Loucy (cell line): ENCODE data around the gene CDH15.
"Not testable (repeated sequence)": the region's sequence is repeated elsewhere in the genome, so short reads cannot be mapped to it uniquely, and the experiment has no call there.

ENCODE experiments used
- CTCF ChIP-seq: fragments of 200-600 bp; sonication (generic); conservative IDR thresholded peaks from 2 replicates; pipeline ENCODE4 v1.5.1; 2014; ENCODE audit warnings: mild to moderate bottlenecking, antibody characterized with exemption, low read length
- EZH2phosphoT487 ChIP-seq: fragments of 200-600 bp; IDR thresholded peaks from 2 replicates; pipeline ENCODE4 v1.6.1; 2018; ENCODE audit warnings: antibody characterized with exemption, mild to moderate bottlenecking, moderate library complexity, borderline replicate concordance

GRCh38 chr16:89186593-89187031 is 15.1 kb downstream of the CDH15 start:
- TF ChIP-seq CTCF, EZH2phosphoT487: not testable (repeated sequence)
